A673 (cell line): ENCODE results near the gene KCNJ14. TPM values are rescaled to one million over a fixed set of nuclear protein-coding genes. Genes with fewer than 3 reads are reported as not detected.

Experiments
- BruUV-seq: library from RNA; stranded (reverse); fragments of 400-500 nt; replicated peaks from 2 replicates; lab custom pipeline; 2021; lab: Mats Ljungman, UMichigan
- CTCF ChIA-PET: fragments of 300-600 bp; sonication (Branson Sonifier 250); formaldehyde crosslinking; loops from one replicate; lab custom pipeline; 2022; ENCODE audit warnings: antibody characterized with exemption; lab: Charles Lee
- POLR2A ChIA-PET: fragments of 300-600 bp; sonication (Branson Sonifier 250); formaldehyde crosslinking; loops from one replicate; lab custom pipeline; 2022; ENCODE audit warnings: antibody characterized with exemption; ENCODE audit not compliant: low non-redundant PET; lab: Charles Lee
- DNase-seq: peaks from one replicate; pipeline ENCODE4 v3.0.0-alpha.2; 2015; ENCODE audit warnings: low spot score
- H3K27ac ChIP-seq: fragments of 200-600 bp; sonication (generic); 2 replicates; pipeline ENCODE4 v1.5.1; 2016; ENCODE audit warnings: mixed run types, low read depth, mild to moderate bottlenecking, mixed read lengths, antibody characterized with exemption, low read length; ENCODE audit not compliant: poor library complexity, severe bottlenecking
- H3K27me3 ChIP-seq: fragments of 200-600 bp; sonication (generic); replicated peaks from 2 replicates; pipeline ENCODE4 v1.6.1; 2017; ENCODE audit warnings: mixed run types, low read depth, mild to moderate bottlenecking, mixed read lengths, antibody characterized with exemption, low read length; ENCODE audit not compliant: insufficient read depth, poor library complexity
- H3K36me3 ChIP-seq: fragments of 200-600 bp; sonication (generic); 2 replicates; pipeline ENCODE4 v1.6.1; 2016; ENCODE audit warnings: mixed run types, mild to moderate bottlenecking, mixed read lengths, antibody characterized with exemption, low read length; ENCODE audit not compliant: insufficient read depth, poor library complexity, severe bottlenecking
- H3K4me1 ChIP-seq: fragments of 200-600 bp; sonication (generic); 2 replicates; pipeline ENCODE4 v1.6.1; 2017; ENCODE audit warnings: mixed run types, mild to moderate bottlenecking, mixed read lengths, antibody characterized with exemption, low read length; ENCODE audit not compliant: insufficient read depth, poor library complexity, severe bottlenecking
- H3K4me3 ChIP-seq: fragments of 200-600 bp; sonication (generic); 2 replicates; pipeline ENCODE4 v1.5.1; 2016; ENCODE audit warnings: low read depth, mixed run types, mild to moderate bottlenecking, mixed read lengths, low read length; ENCODE audit not compliant: poor library complexity, severe bottlenecking
- H3K9me3 ChIP-seq: fragments of 200-600 bp; sonication (generic); 2 replicates; pipeline ENCODE4 v1.6.1; 2016; ENCODE audit warnings: mixed run types, low read depth, mild to moderate bottlenecking, mixed read lengths, antibody characterized with exemption, low read length; ENCODE audit not compliant: poor library complexity, severe bottlenecking
- EZH2 ChIP-seq: fragments of 200-600 bp; sonication (generic); IDR thresholded peaks from 2 replicates; pipeline ENCODE4 v1.6.1; 2017; ENCODE audit warnings: borderline replicate concordance, low read depth, mild to moderate bottlenecking, mixed read lengths, antibody characterized with exemption, low read length; ENCODE audit not compliant: poor library complexity, severe bottlenecking
- intact Hi-C: fragments of 100-400 bp; cut with micrococcal nuclease; formaldehyde crosslinking; loops from one replicate; pipeline ENCODE4 v1.10.0; 2022; ENCODE audit not compliant: unreplicated experiment
- total RNA-seq: library from RNA; stranded (reverse); gene quantifications from 2 replicates; pipeline ENCODE4 v1.2.3, GENCODE V29; 2021
- TF ChIP-seq, protein P1 (sequence below): fragments of 300-800, 200-600 bp; sonication (generic); conservative IDR thresholded peaks from 2 replicates; pipeline ENCODE4 v1.5.1; 2017; ENCODE audit warnings: low read depth, mild to moderate bottlenecking, antibody characterized with exemption, low read length, moderate library complexity, mixed read lengths

KCNJ14 gene
- total RNA-seq, 1 experiment from 2014 or later = 6.5 TPM

DNA sequence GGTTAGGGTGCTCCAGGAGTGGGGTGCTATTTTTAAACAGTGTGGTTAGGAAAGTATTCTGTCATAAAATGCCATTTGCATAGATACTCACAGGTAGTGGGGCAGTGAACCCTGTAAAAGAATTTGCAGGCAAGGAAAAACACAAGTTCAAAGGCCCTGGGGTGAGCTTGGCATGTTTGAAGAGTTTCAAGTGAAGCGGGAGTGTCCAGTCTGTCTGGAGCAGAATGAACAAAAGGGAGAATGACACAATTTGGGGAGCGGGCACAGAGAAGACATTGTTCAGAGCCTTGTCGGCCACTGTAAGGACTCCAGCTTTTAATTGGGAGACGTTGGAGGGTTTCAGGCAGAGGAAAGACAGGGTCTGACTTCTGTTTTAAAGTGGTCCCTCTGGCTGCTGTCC, 6.8 kb upstream of the KCNJ14 start:
- Histone ChIP-seq H3K4me1 (peaks cover 13% of the 10 kb centered on the region), H3K27me3 (no peaks in the 10 kb centered on the region), H3K27ac (no peak overlapping the region), H3K4me3 (no peak overlapping the region), H3K36me3 (peaks cover 64% of the 10 kb centered on the region), H3K9me3 (no peaks in the 10 kb centered on the region)
- no peak for DNase-seq
- no peak for TF ChIP-seq EZH2
- TF ChIP-seq, protein P1, sequence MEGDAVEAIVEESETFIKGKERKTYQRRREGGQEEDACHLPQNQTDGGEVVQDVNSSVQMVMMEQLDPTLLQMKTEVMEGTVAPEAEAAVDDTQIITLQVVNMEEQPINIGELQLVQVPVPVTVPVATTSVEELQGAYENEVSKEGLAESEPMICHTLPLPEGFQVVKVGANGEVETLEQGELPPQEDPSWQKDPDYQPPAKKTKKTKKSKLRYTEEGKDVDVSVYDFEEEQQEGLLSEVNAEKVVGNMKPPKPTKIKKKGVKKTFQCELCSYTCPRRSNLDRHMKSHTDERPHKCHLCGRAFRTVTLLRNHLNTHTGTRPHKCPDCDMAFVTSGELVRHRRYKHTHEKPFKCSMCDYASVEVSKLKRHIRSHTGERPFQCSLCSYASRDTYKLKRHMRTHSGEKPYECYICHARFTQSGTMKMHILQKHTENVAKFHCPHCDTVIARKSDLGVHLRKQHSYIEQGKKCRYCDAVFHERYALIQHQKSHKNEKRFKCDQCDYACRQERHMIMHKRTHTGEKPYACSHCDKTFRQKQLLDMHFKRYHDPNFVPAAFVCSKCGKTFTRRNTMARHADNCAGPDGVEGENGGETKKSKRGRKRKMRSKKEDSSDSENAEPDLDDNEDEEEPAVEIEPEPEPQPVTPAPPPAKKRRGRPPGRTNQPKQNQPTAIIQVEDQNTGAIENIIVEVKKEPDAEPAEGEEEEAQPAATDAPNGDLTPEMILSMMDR = no peak
- ChIA-PET POLR2A (no interaction called here), CTCF (no interaction called here)
- intact Hi-C loops = loop anchor here (5.0 kb wide), 1 partner anchor 56 kb away; the partner anchor contains the start of genes GRIN2D and KDELR1
- BruUV-seq = no TSS peak

DNA sequence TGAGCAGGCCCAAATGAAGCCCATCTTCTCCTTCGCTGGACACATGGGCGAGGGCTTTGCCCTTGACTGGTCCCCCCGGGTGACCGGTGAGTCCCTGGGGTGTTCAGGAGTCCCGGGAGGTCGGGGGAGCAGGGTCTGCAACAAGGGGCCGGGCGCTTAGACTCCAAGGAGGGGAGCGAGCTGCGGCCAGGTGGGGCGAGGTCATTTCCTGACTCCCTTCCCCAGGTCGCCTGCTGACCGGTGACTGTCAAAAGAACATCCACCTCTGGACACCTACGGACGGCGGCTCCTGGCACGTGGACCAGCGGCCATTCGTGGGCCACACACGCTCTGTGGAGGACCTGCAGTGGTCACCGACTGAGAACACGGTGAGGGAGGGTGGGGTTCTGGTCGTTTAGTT, 4.9 kb upstream of the KCNJ14 start:
- BruUV-seq = no TSS peak
- CTCF ChIA-PET = no interaction called here
- H3K27ac ChIP-seq = no peak overlapping the region
- no peaks in the 10 kb centered on the region for H3K4me1 ChIP-seq
- POLR2A ChIA-PET = no interaction called here
- no peak overlapping the region for H3K4me3 ChIP-seq
- TF ChIP-seq EZH2 = no peak
- TF ChIP-seq, protein P1 = no peak
- H3K36me3 ChIP-seq = peaks cover 73% of the 10 kb centered on the region
- intact Hi-C loops = no loop called here
- no peaks in the 10 kb centered on the region for H3K9me3 ChIP-seq
- no peak for DNase-seq
- no peaks in the 10 kb centered on the region for H3K27me3 ChIP-seq

DNA sequence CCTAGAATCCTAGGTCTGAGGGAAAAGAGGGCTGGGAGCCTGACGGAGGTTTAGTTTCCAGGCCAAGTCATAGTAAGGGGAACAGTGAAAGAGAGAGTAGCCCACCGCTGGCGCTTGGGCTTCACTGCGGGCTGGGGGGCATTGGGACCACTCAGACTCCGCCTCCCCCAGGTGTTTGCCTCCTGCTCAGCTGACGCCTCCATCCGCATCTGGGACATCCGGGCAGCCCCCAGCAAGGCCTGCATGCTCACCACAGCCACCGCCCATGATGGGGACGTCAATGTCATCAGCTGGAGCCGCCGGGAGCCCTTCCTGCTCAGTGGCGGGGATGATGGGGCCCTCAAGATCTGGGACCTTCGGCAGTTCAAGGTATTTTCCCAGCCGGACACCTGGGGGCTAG, 4.5 kb upstream of the KCNJ14 start:
- intact Hi-C loops = no loop called here
- H3K27ac ChIP-seq = no peak overlapping the region
- no TSS peak for BruUV-seq
- no peaks in the 10 kb centered on the region for H3K9me3 ChIP-seq
- CTCF ChIA-PET = interaction anchor here (0.6 kb wide), 1 partner anchor 31 kb away, joined by 3 read pairs; no protein-coding TSS in a partner anchor
- H3K4me3 ChIP-seq = no peak overlapping the region
- no peaks in the 10 kb centered on the region for H3K27me3 ChIP-seq
- peaks cover 74% of the 10 kb centered on the region for H3K36me3 ChIP-seq
- TF ChIP-seq EZH2 = no peak
- TF ChIP-seq, protein P1 = no peak
- POLR2A ChIA-PET = no interaction called here
- H3K4me1 ChIP-seq = no peaks in the 10 kb centered on the region
- no peak for DNase-seq
